C4-2B (cell line): ENCODE measurements around the gene GIMAP8.
A peak's percentile ranks its signal among the peaks of the same experiment; 100 is the strongest.
"Not testable (repeated sequence)": the region's sequence is repeated elsewhere in the genome, so short reads cannot be mapped to it uniquely, and the experiment has no call there.

Experiments
- H3K27ac ChIP-seq: fragments of 450-650 bp; 2 replicates; pipeline ENCODE4 v1.5.1; 2017
- ZFX ChIP-seq: fragments of 450-650 bp; IDR thresholded peaks from 2 replicates; pipeline ENCODE4 v1.6.1; 2017
- TF ChIP-seq, protein P1 (sequence below): fragments of 450-650 bp; conservative IDR thresholded peaks from 2 replicates; pipeline ENCODE4 v1.5.1; 2017; ENCODE audit warnings: mild to moderate bottlenecking

GIMAP8 gene

DNA sequence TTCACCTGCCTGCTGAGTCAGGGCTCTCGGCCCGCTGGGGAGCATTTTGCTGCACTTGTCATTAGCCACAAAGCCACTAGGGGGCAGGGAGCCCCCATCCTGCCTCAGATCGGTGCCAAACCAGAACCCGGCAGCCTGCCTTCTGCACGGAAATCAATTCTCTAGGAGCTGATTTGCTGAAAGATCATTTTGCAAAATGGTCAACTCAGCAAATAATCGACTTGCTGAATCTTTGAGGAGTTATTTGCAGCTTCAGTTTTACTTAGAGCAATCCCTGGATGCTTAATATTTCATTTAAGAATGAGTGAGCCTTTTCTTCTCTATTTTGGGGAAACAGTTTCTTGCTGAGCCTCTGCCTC, 1.7 kb upstream of the GIMAP8 start:
- TF ChIP-seq, protein P1, sequence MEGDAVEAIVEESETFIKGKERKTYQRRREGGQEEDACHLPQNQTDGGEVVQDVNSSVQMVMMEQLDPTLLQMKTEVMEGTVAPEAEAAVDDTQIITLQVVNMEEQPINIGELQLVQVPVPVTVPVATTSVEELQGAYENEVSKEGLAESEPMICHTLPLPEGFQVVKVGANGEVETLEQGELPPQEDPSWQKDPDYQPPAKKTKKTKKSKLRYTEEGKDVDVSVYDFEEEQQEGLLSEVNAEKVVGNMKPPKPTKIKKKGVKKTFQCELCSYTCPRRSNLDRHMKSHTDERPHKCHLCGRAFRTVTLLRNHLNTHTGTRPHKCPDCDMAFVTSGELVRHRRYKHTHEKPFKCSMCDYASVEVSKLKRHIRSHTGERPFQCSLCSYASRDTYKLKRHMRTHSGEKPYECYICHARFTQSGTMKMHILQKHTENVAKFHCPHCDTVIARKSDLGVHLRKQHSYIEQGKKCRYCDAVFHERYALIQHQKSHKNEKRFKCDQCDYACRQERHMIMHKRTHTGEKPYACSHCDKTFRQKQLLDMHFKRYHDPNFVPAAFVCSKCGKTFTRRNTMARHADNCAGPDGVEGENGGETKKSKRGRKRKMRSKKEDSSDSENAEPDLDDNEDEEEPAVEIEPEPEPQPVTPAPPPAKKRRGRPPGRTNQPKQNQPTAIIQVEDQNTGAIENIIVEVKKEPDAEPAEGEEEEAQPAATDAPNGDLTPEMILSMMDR: peak; percentile 99
- no peak for TF ChIP-seq ZFX
- no peak overlapping the region for H3K27ac ChIP-seq

DNA sequence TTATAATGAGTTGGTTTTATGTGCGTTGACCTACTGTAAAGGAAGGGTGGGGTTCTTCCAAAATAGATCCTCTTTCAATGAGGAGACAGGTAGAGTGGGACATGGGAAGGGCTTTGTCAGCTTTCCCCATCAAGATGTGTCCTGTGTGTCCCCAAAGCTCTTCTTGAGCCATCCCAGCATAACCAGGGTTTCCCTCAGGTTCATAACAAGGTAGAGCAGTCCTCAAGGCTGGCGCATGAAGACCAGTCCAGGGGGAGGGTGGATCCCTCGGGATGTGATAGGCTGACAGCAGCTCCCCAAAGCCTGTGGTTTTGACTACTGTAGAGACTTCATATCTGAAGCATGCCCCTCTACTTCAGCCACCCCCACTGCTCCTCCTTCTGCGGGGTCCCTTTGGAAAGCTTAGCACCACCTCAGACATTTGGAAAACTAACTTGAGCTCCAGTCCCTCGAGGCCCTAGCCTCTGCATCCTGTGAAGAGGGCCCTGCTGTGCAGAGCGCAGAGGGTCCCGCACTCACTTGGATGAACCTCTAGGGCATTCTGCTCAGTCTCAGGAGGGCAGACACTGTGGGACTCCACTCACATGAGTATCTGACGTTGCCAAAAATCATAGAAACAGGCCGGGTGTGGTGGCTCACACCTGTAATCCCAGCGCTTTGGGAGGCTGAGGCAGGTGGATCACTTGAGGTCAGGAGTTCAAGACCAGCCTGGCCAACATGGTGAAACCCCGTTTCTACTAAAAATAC, 1.1 kb upstream of the GIMAP8 start:
- H3K27ac ChIP-seq: no peak overlapping the region
- TF ChIP-seq ZFX: no peak
- TF ChIP-seq, protein P1: no peak

DNA sequence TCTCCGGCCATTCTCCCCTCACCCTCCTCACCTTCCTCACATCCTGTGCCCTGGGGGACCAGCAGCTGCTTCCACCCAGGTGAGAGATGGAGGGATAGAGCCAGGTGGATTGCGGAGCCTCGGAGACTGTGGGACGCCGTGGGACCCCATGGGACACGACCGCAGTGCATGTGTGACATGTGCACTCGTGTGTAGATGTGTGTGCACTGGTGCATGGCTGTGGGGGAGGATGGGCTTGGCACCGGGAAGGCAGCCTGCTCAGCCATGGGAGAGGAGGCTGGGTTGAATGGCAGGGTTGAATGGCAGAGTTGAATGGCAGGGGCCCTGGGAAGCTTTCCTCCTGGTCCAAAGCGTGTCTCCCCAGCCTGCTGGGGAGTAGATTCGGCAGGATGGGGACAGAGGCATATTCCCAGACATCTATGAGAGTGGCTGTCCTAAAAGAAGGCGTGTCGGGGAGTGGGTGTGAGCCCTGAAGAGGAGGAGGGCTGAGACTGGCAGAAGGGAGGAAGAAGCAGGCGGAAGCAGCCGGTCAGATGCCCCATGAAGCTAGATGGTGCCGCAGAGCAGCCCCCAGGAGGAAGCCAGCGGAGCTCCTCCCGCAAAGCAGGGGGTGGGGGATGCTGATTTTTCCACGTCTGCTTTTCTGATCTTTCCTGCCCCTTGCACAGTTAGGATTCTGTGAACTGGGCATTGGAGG, 815 bp downstream of the GIMAP8 start:
- no peak overlapping the region for H3K27ac ChIP-seq
- no peak for TF ChIP-seq ZFX
- TF ChIP-seq, protein P1: no peak

DNA sequence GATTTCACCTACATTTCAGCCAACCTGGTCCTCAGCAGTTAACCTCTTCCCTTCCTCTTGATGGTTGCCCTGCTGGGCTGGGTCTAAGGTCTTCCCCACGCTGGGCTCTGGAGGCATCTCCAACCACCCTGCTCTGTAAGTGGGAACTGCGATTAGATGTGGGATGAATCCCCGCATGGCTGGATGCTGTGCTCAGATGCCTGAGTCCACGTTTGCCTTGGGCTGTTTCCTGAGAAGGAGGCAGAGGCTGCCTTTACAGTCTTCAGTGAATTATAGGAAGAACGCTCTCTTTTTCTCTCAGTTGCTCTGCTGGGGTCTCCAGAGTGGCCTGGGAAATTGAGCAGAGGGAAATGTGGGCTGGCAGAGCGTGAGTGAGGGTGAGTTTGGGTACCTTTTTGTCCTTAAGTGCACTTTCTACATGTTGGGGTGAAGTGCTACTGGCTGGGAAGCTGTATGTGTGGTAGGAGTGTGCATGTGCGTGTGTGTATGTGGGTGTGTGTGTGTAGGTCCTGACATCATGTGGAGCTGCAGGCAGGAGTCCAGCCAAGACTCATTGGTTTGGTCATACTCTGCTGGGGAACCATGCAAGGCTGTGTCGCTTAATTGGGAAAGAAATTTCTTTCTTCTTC, 1.5 kb downstream of the GIMAP8 start:
- TF ChIP-seq ZFX: no peak
- TF ChIP-seq, protein P1: no peak
- no peak overlapping the region for H3K27ac ChIP-seq

DNA sequence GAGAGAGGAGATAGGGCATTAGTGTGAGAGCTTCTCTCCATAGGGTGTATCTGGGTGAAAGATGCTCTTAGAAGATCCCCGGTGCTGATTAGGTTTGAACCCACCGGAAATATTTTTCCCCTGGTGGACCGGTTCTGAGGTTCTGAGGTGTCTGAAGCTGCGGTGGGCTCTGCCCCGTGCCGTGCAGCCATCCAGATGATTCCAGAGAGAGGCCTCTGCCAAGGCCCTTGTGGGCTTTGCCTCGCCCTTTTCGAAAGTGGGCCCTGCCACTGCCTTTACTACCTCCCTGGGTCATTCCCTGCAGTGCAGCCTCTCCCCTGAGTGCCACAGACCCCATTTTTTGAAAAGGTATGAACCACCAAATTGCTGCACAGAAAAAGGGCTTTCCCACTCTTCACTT, 2.8 kb downstream of the GIMAP8 start:
- H3K27ac ChIP-seq: no peak overlapping the region
- TF ChIP-seq, protein P1: no peak
- TF ChIP-seq ZFX: no peak

DNA sequence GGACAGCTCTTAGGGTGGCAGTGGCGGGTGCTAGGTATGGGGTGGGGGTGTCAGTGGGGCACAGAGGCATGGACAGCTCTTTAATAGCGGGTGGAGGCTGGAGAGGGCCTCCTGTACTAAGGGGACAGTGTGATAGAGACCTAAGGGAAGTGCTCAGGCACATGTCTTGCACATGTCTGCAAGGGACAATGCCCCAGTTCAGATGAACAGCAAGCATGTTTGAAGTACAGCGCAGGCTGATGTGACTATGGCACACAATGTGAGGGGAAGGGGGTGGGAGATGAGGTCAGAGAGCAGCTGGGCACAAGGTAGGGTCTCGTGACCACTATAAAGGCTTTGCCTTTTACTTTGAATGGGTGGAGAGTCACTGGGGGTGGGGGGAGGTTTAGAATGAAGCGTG, 3.5 kb downstream of the GIMAP8 start:
- no peak overlapping the region for H3K27ac ChIP-seq

DNA sequence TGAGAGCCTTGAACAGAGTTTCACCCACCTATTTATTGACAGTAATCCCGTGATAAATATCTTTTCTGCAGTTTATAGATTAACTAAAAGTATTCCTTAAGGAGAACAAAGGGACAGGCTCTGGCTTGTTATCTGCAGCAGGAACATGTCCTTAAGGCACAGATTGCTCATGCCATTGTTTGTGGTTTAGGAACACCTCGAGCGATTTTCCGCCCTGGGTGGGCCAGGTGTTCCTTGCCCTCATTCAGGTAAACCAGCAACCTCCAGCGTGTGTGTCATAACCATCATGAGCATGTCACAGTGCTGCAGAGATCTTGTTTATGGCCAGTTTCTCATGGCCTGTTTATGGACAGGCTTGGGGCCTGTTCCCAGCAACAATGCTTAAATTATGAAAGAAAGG, 6.6 kb downstream of the GIMAP8 start:
- not testable (repeated sequence) for H3K27ac ChIP-seq

More for the DNA sequence above, 3.5 kb downstream of the GIMAP8 start:
- TF ChIP-seq, protein P1: no peak
- TF ChIP-seq ZFX: no peak
